BE2C (cell line): ENCODE results near the gene RET.

ENCODE experiments used
- DNase-seq: peaks from one replicate; pipeline ENCODE4 v3.0.0-alpha.2; 2020
- H3K27me3 ChIP-seq: fragments of 250-450 bp; sonication (Bioruptor Pico); 2 replicates; pipeline ENCODE4 v1.5.1; 2020; ENCODE audit warnings: mild to moderate bottlenecking
- H3K36me3 ChIP-seq: fragments of 250-450 bp; sonication (Bioruptor Pico); 2 replicates; pipeline ENCODE4 v1.5.1; 2020; ENCODE audit warnings: mild to moderate bottlenecking
- H3K4me1 ChIP-seq: fragments of 250-450 bp; sonication (Bioruptor Pico); 2 replicates; pipeline ENCODE4 v1.5.1; 2020
- H3K4me3 ChIP-seq: 2 replicates; pipeline ENCODE4 v1.5.1; 2011; ENCODE audit warnings: low read depth, low read length
- H3K9me3 ChIP-seq: fragments of 250-450 bp; sonication (Bioruptor Pico); 2 replicates; pipeline ENCODE4 v1.5.1; 2020
- CTCF ChIP-seq: IDR thresholded peaks from 2 replicates; pipeline ENCODE4 v1.5.1; 2012; ENCODE audit warnings: mild to moderate bottlenecking, low read depth, low read length

RET gene

DNA sequence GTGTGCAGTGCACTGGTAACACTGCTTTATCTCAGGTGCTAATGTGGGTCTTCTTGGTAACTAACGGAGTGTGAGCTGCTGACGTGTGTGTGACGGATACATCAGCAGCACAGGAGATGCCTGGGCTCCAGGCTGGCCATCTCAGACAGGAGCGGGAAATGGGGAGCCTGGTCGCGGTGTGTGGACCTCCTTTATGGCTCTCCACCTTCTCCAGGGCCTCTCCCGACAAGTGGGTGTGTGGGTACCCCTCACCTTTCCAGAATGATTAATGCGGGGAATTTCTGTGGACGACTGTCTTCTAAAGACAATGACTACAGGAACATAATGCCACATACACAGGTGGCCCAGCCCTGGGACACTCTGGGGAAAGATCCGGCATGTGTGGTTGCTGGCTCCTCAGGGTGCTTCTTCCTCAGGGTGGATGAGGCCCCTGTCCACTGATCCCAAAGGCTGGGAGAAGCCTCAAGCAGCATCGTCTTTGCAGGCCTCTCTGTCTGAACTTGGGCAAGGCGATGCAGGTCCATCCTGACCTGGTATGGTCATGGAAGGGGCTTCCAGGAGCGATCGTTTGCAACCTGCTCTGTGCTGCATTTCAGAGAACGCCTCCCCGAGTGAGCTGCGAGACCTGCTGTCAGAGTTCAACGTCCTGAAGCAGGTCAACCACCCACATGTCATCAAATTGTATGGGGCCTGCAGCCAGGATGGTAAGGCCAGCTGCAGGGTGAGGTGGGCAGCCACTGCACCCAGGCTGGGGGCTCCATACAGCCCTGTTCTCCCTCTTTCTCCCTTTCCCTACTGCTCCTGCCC is 41.1 kb downstream of the RET start:
- H3K9me3 ChIP-seq: no peaks in the 10 kb centered on the region
- H3K4me1 ChIP-seq: no peaks in the 10 kb centered on the region; the same call in 1 of the 2 replicates
- no peak overlapping the region for H3K4me3 ChIP-seq
- peaks cover 100% of the 10 kb centered on the region for H3K36me3 ChIP-seq
- TF ChIP-seq CTCF: no peak
- DNase-seq: no peak
- H3K27me3 ChIP-seq: no peaks in the 10 kb centered on the region

DNA sequence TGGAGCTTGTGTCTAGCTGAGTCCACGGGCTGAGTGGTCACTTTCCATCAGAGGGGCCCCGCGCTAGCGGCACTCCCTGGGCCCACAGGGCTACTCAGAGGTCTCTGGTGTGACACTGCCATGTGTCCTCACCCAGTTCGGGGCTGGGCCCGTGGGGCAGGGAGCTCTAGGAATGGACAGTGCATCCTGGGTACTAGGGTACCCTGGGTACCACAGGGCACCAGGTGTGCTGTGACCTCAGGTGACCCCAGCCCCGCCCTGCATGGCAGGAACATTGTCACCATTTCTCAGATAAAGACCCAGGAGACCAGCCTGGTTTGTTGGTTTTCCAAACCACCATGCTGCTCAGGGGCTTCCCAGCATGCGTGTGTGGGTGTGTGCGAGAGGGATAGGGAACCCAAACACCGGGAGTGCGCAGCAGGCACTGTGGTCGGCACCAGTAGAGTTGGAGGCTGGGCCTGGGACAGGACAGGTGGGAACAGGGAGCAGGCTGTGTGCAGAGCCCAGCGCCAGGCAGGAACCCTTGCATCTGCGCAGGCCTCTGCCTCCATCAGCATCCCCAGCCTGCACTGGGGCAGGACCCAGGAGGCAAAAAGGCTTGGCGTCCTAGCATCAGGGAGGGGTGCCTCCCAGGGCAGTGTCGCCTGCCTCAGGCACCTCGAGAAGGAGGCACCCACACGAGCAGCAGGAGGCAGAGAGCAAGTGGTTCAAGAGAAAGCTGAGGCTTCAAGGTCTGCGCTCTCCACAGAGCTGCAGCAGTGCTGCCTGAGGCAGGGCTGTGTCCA is 42.0 kb downstream of the RET start:
- Histone ChIP-seq H3K36me3 (peaks cover 100% of the 10 kb centered on the region), H3K4me1 (no peaks in the 10 kb centered on the region; the same call in 1 of the 2 replicates), H3K9me3 (no peaks in the 10 kb centered on the region), H3K4me3 (no peak overlapping the region), H3K27me3 (no peaks in the 10 kb centered on the region)
- DNase-seq: no peak
- TF ChIP-seq CTCF: no peak

DNA sequence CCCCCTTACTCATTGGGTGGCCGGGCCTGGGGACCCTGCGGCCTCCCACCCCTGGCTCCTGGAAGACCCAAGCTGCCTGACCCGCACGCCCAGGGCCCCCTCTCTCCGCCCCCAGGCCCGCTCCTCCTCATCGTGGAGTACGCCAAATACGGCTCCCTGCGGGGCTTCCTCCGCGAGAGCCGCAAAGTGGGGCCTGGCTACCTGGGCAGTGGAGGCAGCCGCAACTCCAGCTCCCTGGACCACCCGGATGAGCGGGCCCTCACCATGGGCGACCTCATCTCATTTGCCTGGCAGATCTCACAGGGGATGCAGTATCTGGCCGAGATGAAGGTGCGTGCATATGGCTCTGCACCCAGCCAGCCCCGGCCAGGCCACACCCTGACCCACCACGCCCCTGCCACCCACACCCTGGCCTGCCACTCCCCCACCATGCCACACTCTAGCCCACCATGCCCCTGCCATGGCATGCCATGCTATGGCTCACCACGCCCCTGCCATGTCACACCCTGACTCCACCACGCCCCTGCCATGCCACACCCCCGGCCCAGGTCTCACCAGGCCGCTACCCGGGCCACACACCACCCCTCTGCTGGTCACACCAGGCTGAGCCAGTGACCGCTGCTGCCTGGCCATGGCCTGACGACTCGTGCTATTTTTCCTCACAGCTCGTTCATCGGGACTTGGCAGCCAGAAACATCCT is 42.7 kb downstream of the RET start:
- H3K36me3 ChIP-seq: peaks cover 100% of the 10 kb centered on the region
- no peak for TF ChIP-seq CTCF
- no peak for DNase-seq
- H3K9me3 ChIP-seq: no peaks in the 10 kb centered on the region
- no peaks in the 10 kb centered on the region for H3K27me3 ChIP-seq
- H3K4me1 ChIP-seq: no peaks in the 10 kb centered on the region; the same call in 1 of the 2 replicates
- H3K4me3 ChIP-seq: no peak overlapping the region

DNA sequence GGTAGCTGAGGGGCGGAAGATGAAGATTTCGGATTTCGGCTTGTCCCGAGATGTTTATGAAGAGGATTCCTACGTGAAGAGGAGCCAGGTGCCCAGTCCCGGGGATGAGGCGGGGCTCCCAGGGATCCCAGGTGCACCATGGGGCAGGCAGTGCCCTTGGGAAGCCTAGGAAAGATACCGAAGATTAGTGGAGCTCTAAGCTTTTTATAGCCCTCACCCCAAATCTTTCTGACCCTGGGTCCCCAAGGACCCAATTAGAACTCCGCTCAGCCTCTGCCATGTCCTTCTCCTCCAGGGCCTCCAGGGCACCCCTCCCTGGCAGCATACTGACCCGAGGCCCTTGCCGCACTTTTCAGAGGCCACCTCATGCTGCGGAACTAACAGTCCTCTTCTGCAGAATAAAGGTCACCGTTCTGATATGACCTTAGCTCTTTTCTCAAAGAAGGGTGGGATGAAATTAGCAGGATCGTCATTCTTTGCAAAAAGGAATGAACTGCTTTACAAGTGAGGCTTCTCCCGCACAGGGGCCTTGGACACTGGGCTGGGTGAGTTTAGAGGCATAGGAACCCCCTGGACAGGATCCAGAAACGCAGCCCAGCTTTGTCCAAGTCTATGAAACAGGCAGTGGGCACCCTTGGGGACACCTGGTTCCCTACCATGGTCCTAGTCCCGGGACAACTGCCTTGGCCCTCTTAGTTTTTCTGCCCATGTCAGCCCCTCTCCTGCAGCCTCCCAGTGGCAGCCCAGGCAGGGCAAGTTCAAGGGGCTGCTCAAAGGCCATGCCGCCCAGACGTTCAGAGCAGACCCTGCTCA is 43.5 kb downstream of the RET start:
- no peaks in the 10 kb centered on the region for H3K9me3 ChIP-seq
- no peak for TF ChIP-seq CTCF
- no peaks in the 10 kb centered on the region; the same call in 1 of the 2 replicates for H3K4me1 ChIP-seq
- no peak for DNase-seq
- peaks cover 100% of the 10 kb centered on the region for H3K36me3 ChIP-seq
- H3K4me3 ChIP-seq: no peak overlapping the region
- H3K27me3 ChIP-seq: no peaks in the 10 kb centered on the region

GRCh38 chr10:43120929-43121314 is 44.1 kb downstream of the RET start:
- Histone ChIP-seq H3K36me3 (peaks cover 100% of the 10 kb centered on the region), H3K27me3 (no peaks in the 10 kb centered on the region), H3K4me1 (no peaks in the 10 kb centered on the region; the same call in 1 of the 2 replicates), H3K9me3 (no peaks in the 10 kb centered on the region), H3K4me3 (no peak overlapping the region)
- no peak for TF ChIP-seq CTCF
- DNase-seq: no peak
